IMR-90 (cell line): Measurements from ENCODE around the gene ADGRG1.

Experiments used
- CEBPB ChIP-seq: IDR thresholded peaks from 2 replicates; pipeline ENCODE4 v1.6.1; 2012; ENCODE audit warnings: low read depth, low read length, improper control_type of control experiment
- CTCF ChIP-seq: conservative IDR thresholded peaks from 2 replicates; pipeline ENCODE4 v1.5.1; 2012; ENCODE audit warnings: mild to moderate bottlenecking, low read depth, low read length, improper control_type of control experiment
- POLR2A ChIP-seq: IDR thresholded peaks from 2 replicates; pipeline ENCODE4 v1.6.1; 2012; ENCODE audit warnings: mild to moderate bottlenecking, low read depth, low read length
- SMC3 ChIP-seq: fragments of 150-350 bp; IDR thresholded peaks from 2 replicates; pipeline ENCODE4 v1.6.1; 2016; ENCODE audit warnings: low read depth, mild to moderate bottlenecking, antibody characterized with exemption, low read length, moderate library complexity
- USF2 ChIP-seq: fragments of 150-350 bp; IDR thresholded peaks from 2 replicates; pipeline ENCODE4 v1.6.1; 2017; ENCODE audit warnings: mild to moderate bottlenecking, antibody characterized with exemption, low read length, low read depth

GRCh38 chr16:57699481-57699880, 71.1 kb downstream of the ADGRG1 start:
- TF ChIP-seq CTCF (no peak), USF2 (no peak), POLR2A (no peak), SMC3 (no peak), CEBPB (no peak)
